H4 (cell line): ENCODE measurements around the gene OPN1MW3. TPM values are rescaled to one million over a fixed set of nuclear protein-coding genes. Genes with fewer than 3 reads are reported as not detected.
A peak's percentile ranks its signal among the peaks of the same experiment; 100 is the strongest.
"Not testable (repeated sequence)": the region's sequence is repeated elsewhere in the genome, so short reads cannot be mapped to it uniquely, and the experiment has no call there.

Experiments
- DNase-seq: peaks from one replicate; pipeline ENCODE4 v3.0.0-alpha.2; 2015; ENCODE audit warnings: low spot score
- total RNA-seq: library from RNA; depleted of rRNA; stranded (reverse); fragments of >200 nt; shearing (Covaris generic); gene quantifications from 2 replicates; pipeline ENCODE4 v1.2.3, GENCODE V29; 2014

OPN1MW3 gene
- total RNA-seq, 1 experiment from 2014 or later: not detected

DNA sequence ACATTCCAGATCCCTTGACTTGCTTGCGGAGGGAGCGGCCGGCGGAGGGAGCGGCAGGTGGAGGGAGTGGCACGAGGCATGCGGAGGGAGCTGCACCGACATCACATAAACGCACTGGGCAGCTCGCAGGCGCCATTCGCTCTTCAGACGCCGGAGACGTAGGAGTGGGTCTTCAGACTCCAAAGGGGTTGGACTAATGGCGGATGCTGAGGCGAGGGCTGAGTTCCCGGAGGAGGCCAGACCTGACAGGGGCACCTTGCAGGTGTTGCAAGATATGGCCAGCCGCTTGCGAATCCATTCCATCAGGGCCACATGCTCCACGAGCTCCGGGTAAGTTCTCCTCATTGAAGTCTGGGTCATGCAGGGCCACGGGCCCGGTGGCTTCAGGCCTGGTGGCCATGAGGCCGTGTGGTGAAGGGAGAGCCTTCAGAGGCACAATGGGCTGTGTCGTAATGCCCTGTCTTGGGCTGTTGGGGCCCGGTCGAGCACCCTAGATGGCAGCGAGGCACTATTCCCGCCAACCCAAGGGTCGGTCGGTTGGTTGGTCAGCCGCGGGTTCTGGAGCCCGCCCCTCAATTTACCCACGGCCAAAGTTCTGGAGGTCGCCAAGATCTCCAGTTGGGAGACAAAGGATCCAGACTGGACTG is 38.4 kb downstream of the OPN1MW3 start, which contains the start of gene TKTL1:
TKTL1 (plus strand) TSS at position 132 of the 647 bp plus-strand sequence; CDS start at position 197, 65 bp downstream.
- no peak for DNase-seq

- no peak for DNase-seq
Observed at GRCh38 chrX:154296731-154297130, 39.3 kb downstream of the OPN1MW3 start.

DNA sequence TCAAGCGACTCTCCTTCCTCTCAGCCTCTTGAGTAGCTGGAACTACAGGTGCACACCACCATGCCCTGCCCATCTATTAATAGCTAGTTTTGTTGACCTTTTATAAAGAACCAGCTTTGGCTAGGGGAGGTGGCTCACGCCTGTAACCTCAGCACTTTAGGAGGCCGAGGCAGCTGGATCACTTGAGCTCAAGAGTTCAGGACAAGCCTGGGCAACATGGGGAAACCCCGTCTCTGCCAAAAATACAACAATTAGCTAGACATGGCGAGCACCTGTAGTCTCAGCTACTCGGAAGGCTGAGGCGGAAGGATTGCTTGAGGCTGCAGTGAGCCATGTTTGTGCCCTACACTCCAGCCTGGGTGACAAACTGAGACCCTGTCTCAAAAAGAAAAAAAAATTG is 40.9 kb downstream of the OPN1MW3 start:
- DNase-seq: no peak

GRCh38 chrX:154300816-154301215 is 43.4 kb downstream of the OPN1MW3 start:
- DNase-seq: no peak

GRCh38 chrX:154302998-154303397 is 45.6 kb downstream of the OPN1MW3 start:
- not testable (repeated sequence) for DNase-seq

DNA sequence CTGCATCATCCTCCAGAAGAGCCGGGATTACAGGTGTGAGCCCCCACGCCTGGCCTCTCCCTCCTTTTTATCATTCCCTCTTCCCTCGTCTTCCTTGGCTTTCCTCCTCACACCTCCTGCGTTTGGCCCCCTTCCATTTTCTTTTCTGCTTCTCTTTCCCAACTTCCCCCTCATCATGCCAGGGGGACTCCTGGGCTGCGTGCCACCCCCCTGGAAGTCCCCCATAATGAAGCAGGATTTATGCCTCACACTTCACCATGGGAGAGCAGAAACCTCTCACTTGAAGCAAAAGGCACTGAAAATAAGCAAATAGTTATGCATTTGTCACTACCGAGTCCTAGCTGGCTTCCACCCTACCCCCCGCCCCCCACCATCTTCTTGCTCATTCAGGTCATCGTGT is 46.1 kb downstream of the OPN1MW3 start:
- DNase-seq: no peak

GRCh38 chrX:154304846-154305245 is 47.5 kb downstream of the OPN1MW3 start:
- no peak for DNase-seq

- DNase-seq: no peak
Observed at GRCh38 chrX:154305541-154306205, 48.3 kb downstream of the OPN1MW3 start.

- no peak for DNase-seq
Observed at GRCh38 chrX:154307202-154307601, 49.8 kb downstream of the OPN1MW3 start.

- peak; percentile 25 for DNase-seq
Observed at GRCh38 chrX:154308108-154308946, 50.9 kb downstream of the OPN1MW3 start.

GRCh38 chrX:154309041-154309775 is 51.8 kb downstream of the OPN1MW3 start:
- no peak for DNase-seq

GRCh38 chrX:154310616-154311536 is 53.5 kb downstream of the OPN1MW3 start:
- DNase-seq: no peak

DNA sequence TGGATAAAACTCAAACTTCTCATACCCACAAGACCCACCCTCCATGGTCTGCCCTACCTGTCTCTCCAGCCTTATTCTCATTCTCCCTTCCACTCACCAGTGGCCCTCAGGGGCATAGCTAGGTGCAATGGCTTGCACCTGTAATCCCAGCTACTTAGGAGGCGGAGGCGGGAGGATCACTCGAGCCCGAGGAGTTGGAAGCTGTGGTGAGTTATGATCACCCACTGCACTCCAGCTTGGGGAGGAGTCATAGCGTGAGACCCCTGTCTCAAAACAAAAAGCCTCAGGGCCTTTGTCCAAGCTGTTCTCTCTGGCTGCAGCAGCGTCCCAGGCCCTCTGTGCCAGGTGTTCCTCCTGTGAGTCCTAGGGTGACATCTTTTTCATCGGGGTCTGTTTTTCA is 54.7 kb downstream of the OPN1MW3 start:
- no peak for DNase-seq

DNA sequence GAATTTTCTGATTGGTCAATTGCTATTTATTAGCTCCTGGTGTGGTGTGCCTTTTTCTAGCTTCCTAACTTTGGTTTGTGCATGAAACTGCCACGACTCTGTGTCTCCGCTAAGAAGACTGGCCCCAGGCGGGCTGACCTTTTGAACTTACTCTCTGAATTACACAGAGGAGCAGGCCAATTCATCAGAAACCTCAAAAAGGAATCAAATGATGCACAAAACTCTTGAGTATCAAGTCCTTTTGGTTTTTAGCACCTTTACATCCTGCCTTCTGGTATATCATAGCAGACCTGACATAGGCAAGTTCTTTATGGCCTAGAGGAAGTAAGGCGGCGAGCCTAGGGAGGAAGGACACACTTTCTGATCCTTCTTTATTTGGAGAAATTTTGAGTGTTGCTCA is 55.8 kb downstream of the OPN1MW3 start:
- no peak for DNase-seq

GRCh38 chrX:154315416-154315815 is 58.0 kb downstream of the OPN1MW3 start:
- DNase-seq: no peak

GRCh38 chrX:154317391-154317995 is 60.1 kb downstream of the OPN1MW3 start:
- DNase-seq: no peak

DNA sequence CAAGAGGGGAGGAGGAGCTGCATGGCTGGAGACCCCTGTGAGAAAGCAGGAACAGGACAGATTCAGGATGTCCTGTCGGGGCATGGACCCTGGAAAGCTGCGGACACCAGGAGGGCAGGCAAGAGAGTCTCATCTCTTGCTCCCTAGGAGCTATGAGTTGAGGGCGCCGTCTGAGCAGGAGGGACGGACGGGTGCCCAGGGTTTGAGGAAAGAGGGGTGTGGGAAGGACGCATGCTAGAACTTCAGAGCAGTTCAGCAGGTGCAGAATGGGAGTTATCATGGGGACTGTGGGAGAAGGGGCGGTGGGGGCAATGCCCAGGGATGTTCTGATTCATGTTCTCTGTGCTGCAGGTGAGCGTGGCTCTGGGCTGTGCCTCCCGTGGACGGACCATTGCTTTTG is 63.0 kb downstream of the OPN1MW3 start:
- no peak for DNase-seq
